Dermis microvascular lymphatic vessel endothelial cell (primary cell): ENCODE data around the gene TMEM120A. TPM values are rescaled to one million over a fixed set of nuclear protein-coding genes. Genes with fewer than 3 reads are reported as not detected.

Experiments
- DNase-seq, 2 donors: peaks; one replicate each; pipeline versions ENCODE4 v3.0.0 to v3.0.0-alpha.2; 2010; ENCODE audit warnings: low read depth in 2 of 2
- total RNA-seq: library from RNA; depleted of rRNA; stranded (reverse); fragments of >200 nt; gene quantifications from 2 replicates; pipeline ENCODE4 v1.2.1, GENCODE V29; 2014

Gene TMEM120A
- total RNA-seq, 1 donor from 2014 or later: 34.3 TPM

GRCh38 chr7:75981453-75982305 is 12.7 kb downstream of the TMEM120A start:
- DNase-seq: no peak

GRCh38 chr7:75981203-75981452 is 13.3 kb downstream of the TMEM120A start:
- DNase-seq: no peak

DNA sequence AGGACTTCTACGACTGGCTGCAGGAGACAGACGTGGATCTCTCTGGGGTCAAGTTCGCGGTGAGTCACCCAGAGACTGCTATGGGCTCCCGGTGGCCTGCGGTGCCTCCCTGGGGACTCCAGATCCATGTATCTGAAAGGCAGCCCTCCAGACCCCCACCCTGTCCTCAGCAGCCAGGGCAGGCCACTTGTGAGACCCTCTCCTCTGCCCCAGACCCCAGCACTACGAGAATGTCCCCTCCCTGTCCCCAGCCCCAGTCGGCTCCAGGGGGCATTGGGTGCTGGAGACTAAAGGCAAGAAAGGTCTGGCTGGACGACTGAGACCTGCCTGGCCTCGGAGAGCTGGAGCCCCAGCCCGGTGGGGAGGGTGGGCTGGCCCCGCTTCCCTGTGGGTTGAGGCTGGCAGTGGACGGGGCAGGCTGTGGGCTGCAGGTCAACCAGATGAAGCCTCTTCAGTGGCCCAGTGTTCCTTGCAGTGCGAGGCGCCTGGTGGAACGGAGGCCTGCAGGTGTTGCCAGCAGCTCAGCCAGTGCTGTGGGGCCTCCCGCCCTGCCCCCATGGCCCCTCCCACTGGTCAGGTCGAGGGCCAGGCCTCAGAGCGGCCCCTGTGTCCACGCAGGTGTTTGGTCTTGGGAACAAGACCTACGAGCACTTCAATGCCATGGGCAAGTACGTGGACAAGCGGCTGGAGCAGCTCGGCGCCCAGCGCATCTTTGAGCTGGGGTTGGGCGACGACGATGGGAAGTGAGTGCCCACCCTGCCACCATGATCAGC is 13.8 kb downstream of the TMEM120A start:
- DNase-seq: no peak

- no peak for DNase-seq
Measured at GRCh38 chr7:75979759-75980429, 14.5 kb downstream of the TMEM120A start.

DNA sequence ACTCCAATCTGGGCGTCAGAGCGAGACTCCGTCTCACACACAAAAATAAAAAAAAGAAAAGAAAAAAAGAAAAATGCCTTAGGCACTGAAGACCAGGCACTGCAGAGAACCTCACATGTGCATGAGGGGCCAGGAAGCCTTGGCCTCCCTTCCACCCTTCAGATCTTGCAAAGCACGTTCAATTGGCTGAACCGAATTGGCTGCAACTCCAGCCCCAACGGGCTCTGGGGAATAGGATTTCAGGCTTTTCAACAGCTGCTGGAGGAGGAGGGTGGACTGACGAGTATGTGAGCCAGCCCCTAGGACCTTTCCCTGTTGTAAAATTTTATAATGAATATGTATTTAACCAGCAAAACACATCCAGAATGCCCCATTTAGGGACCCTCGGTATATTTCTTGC is 16.7 kb downstream of the TMEM120A start:
- DNase-seq: no peak

- DNase-seq: no peak
Measured at GRCh38 chr7:75971961-75972763, 22.2 kb downstream of the TMEM120A start.

- no peak for DNase-seq
Measured at GRCh38 chr7:75971309-75971960, 23.0 kb downstream of the TMEM120A start.

- DNase-seq: no peak
Measured at GRCh38 chr7:75969704-75970498, 24.5 kb downstream of the TMEM120A start.

DNA sequence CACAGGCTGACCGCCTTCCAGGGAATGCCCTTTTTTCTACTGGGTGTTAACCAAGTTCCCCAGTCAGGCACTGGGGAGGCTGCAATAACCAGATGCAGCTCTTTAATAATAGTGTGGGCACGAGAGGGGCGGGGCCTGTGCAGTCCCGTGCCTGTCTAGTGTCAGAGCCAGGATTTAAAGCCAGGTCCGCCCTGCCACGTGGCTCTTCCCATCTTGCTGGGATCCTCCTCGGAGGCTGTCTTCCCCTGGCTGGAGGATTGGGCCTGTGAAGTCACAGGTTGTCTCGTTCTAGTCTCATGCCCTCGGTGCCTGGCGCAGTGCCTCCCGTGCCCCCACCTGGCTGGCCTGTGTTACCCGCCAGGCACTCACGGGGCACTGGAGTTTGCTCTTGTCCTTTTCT is 25.2 kb downstream of the TMEM120A start:
- DNase-seq: no peak

- DNase-seq: no peak
Measured at GRCh38 chr7:75968561-75969001, 25.8 kb downstream of the TMEM120A start.

- DNase-seq: no peak
Measured at GRCh38 chr7:75968012-75968411, 26.4 kb downstream of the TMEM120A start.

DNA sequence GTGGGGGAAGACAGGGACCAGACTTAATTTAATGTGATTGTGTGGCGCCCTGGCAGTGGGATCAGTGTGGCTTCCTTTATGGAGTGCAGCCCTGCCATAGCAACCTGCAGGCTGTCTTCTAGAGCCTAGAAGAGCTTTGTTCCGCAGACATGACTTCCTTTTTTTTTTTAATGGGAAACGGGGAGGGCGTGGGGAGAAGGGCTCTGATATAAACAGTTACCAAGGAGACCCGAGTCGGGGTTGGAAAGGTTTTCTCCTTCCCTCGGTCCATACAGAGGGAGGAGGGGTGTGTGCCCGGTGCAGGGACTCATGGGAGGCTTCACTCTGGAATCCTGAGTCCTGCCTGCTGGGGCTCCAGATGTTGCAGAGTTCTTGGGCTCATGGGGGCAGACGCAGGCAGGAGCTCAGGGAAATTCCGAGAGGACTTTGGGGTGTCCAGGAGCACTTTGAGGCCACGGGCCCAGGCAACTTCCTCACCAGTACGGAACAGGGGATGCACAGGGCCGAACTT is 26.9 kb downstream of the TMEM120A start:
- DNase-seq: peak; percentile 10 to 49

- DNase-seq: no peak
Measured at GRCh38 chr7:75967055-75967454, 27.3 kb downstream of the TMEM120A start.

DNA sequence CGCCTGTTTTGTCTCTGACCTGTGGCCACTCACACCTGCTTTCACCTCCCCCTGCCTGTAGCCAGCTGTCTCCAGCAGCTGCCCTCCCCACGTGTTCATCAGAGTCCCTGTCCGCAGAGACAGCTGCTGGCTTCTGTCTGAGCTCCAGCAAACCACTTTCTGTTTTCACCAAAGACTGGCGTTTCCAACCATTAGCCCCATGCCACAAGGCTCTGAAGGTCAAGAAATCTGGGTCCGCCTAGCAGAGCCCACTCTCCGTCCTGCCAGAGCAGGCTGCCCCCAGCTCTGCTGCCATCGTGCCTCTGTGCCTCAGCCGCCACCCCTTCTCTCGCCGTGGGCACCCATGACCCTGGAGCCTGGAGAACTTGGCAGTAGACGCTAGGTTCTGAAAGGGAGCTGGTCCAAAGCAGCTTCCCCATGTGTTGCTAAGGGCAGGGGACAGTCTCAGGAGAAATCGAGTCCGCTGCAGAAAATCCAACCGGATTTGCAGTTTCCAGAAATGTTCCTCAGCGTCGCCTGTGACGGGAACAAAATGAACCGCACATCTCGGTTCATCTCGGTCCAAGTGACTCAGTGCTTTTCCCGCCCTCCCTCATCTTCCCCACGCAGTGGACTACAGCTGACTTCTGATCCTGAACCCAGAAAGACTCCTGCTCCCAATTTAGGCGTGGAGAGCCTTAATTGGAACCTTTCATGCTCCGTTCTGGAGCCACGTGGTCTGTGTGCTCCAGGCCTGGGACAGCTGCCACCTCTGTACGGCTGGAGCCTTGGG is 28.0 kb downstream of the TMEM120A start:
- DNase-seq: no peak

- DNase-seq: no peak
Measured at GRCh38 chr7:75965617-75966016, 28.8 kb downstream of the TMEM120A start.

DNA sequence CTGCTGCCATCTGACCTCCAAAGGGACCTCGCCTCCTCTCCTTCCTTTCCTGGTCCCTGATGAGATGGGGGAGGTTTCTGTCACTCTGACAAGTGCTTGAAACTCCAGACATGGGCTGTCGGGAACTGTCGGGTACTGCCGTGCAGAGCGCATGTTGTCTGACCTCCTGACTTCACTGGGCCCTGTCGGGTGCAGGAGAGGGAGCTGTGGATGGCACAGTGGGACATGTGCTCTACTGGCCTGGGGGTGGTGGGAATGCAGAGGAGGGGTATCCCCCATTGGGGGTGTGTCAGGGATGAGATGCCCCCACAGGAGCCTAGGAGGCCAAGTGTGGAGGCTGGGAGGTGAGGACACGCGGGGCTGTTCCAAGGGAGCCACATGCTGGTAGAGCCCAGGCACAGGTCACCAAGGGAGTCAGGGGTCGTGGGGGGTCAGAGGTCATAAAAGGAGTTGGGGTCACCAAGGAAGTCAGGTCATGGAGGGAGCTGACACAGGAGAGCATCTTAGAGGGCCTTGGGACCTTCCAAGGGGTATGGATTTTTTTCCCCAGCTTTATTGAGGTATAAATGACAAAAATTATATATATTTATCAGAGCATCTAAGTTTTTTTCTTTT is 30.9 kb downstream of the TMEM120A start:
- peak in 1 of 2 donors; percentile 32 for DNase-seq

- peak; percentile 76 to 95 for DNase-seq
Measured at GRCh38 chr7:75962607-75963380, 31.6 kb downstream of the TMEM120A start.

GRCh38 chr7:75961218-75961617 is 33.2 kb downstream of the TMEM120A start:
- DNase-seq: no peak
